ENCODE data around the gene KIAA0930.

DNA sequence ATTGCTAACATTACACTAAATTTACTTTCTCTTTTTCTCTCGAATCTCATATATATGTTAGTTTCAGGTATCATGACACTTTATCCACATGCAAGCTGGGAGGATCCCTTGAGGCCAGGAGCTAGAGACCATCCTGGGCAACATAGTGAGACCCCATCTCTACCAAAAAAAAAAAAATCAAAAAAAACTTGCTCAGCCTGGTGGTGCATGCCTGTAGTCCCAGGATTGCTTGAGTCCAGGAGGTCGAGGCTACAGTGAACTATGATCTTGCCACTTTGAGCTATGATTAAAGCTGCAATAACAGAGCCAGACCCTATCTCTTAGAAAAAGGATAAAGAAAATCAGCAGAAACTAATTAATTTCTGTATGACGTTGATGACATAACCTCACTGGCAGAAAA is 40.3 kb upstream of the KIAA0930 start:
- TF ChIP-seq, protein P1, sequence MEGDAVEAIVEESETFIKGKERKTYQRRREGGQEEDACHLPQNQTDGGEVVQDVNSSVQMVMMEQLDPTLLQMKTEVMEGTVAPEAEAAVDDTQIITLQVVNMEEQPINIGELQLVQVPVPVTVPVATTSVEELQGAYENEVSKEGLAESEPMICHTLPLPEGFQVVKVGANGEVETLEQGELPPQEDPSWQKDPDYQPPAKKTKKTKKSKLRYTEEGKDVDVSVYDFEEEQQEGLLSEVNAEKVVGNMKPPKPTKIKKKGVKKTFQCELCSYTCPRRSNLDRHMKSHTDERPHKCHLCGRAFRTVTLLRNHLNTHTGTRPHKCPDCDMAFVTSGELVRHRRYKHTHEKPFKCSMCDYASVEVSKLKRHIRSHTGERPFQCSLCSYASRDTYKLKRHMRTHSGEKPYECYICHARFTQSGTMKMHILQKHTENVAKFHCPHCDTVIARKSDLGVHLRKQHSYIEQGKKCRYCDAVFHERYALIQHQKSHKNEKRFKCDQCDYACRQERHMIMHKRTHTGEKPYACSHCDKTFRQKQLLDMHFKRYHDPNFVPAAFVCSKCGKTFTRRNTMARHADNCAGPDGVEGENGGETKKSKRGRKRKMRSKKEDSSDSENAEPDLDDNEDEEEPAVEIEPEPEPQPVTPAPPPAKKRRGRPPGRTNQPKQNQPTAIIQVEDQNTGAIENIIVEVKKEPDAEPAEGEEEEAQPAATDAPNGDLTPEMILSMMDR (IDR thresholded peaks at IDR 0.05), result no peak
- TF ChIP-seq ZFX (IDR thresholded peaks at IDR 0.05; ENCODE audit: borderline replicate concordance), result no peak
